ENCODE data around the gene SBK3.
"Not testable (repeated sequence)": the region's sequence is repeated elsewhere in the genome, so short reads cannot be mapped to it uniquely, and the experiment has no call there.

Gene SBK3

GRCh38 chr19:55516878-55517620, 28.3 kb downstream of the SBK3 start:
- DNase-seq, result peak; percentile 96

GRCh38 chr19:55508120-55508519, 37.2 kb downstream of the SBK3 start:
- no peak for DNase-seq

- no peak for DNase-seq
These were observed 40.4 kb downstream of the SBK3 start for GRCh38 chr19:55504981-55505380.

GRCh38 chr19:55504252-55504603, 41.1 kb downstream of the SBK3 start:
- DNase-seq, result no peak

GRCh38 chr19:55503502-55504251, 41.7 kb downstream of the SBK3 start:
- peak; percentile 97 for DNase-seq

- DNase-seq, result no peak
These were observed 42.2 kb downstream of the SBK3 start for GRCh38 chr19:55503157-55503501.

GRCh38 chr19:55502197-55502952, 43.0 kb downstream of the SBK3 start:
- no peak for DNase-seq

- no peak for DNase-seq
These were observed 44.9 kb downstream of the SBK3 start for GRCh38 chr19:55500368-55500952.

- no peak for DNase-seq
These were observed 47.0 kb downstream of the SBK3 start for GRCh38 chr19:55498246-55498840.

GRCh38 chr19:55497763-55498162, 47.6 kb downstream of the SBK3 start:
- DNase-seq, result no peak

GRCh38 chr19:55496820-55497219, 48.5 kb downstream of the SBK3 start:
- DNase-seq, result not testable (repeated sequence)

GRCh38 chr19:55495646-55496349, 49.5 kb downstream of the SBK3 start:
- no peak for DNase-seq

GRCh38 chr19:55494172-55494761, 51.1 kb downstream of the SBK3 start:
- DNase-seq, result no peak

- DNase-seq, result no peak
These were observed 51.6 kb downstream of the SBK3 start for GRCh38 chr19:55493645-55494171.

- no peak for DNase-seq
These were observed 52.2 kb downstream of the SBK3 start for GRCh38 chr19:55493052-55493644.

GRCh38 chr19:55492362-55492944, 52.9 kb downstream of the SBK3 start:
- no peak for DNase-seq

GRCh38 chr19:55491546-55492360, 53.6 kb downstream of the SBK3 start:
- no peak for DNase-seq
